Fibroblast of skin of left biceps (primary cell): ENCODE results near the gene COX6A2.

Source experiments
- DNase-seq, 2 experiments: peaks; one replicate each; pipeline ENCODE4 v3.0.0-alpha.2; 2013; ENCODE audit warnings: low read depth in 2 of 2

The COX6A2 gene

GRCh38 chr16:31428279-31428597 lies at the start of gene COX6A2:
COX6A2 (minus strand) TSS chr16:31428360; CDS start chr16:31428325, 35 bp downstream.
- DNase-seq = no peak

- no peak for DNase-seq
Measured at GRCh38 chr16:31477220-31478216, 49.4 kb upstream of the COX6A2 start.

GRCh38 chr16:31476303-31477219 lies 48.4 kb upstream of the COX6A2 start:
- no peak for DNase-seq

- DNase-seq = no peak
Measured at GRCh38 chr16:31475946-31476302, 47.8 kb upstream of the COX6A2 start.

GRCh38 chr16:31474773-31475738 lies 46.9 kb upstream of the COX6A2 start:
- no peak for DNase-seq

- DNase-seq = no peak
Measured at GRCh38 chr16:31474173-31474714, 46.1 kb upstream of the COX6A2 start.

GRCh38 chr16:31473264-31473984 lies 45.3 kb upstream of the COX6A2 start:
- DNase-seq = no peak

GRCh38 chr16:31472709-31473203 lies 44.6 kb upstream of the COX6A2 start:
- peak; percentile 83 to 85 for DNase-seq

- peak; percentile 69 to 73 for DNase-seq
Measured at GRCh38 chr16:31471875-31472708, 43.9 kb upstream of the COX6A2 start, which contains the start of gene TGFB1I1. TGFB1I1 (plus strand) TSS chr16:31472152; CDS start chr16:31472189, 37 bp downstream.

- no peak for DNase-seq
Measured at GRCh38 chr16:31471241-31471874, 43.2 kb upstream of the COX6A2 start.

GRCh38 chr16:31470615-31471014 lies 42.5 kb upstream of the COX6A2 start:
- DNase-seq = no peak

GRCh38 chr16:31467858-31468257 lies 39.7 kb upstream of the COX6A2 start:
- no peak for DNase-seq

GRCh38 chr16:31467151-31467773 lies 39.1 kb upstream of the COX6A2 start:
- DNase-seq = no peak

GRCh38 chr16:31466381-31466841 lies 38.3 kb upstream of the COX6A2 start:
- no peak for DNase-seq

GRCh38 chr16:31465788-31466370 lies 37.7 kb upstream of the COX6A2 start:
- no peak for DNase-seq

- DNase-seq = no peak
Measured at GRCh38 chr16:31464781-31465260, 36.7 kb upstream of the COX6A2 start.

GRCh38 chr16:31464348-31464769 lies 36.2 kb upstream of the COX6A2 start:
- DNase-seq = no peak
